Adipose tissue (tissue), 3 donors: ENCODE data around the gene WSB2. TPM values are rescaled to one million over a fixed set of nuclear protein-coding genes. Genes with fewer than 3 reads are reported as not detected.
"Not testable (repeated sequence)": the region's sequence is repeated elsewhere in the genome, so short reads cannot be mapped to it uniquely, and the experiment has no call there.

ENCODE experiments used
- H3K27ac ChIP-seq: one replicate; pipeline ENCODE4 v1.5.1; 2013; ENCODE audit warnings: low read depth, low read length
- WGBS, 3 donors: extraction: QIAGEN DNeasy Blood & Tissue Kit; methylation state at CpG; one replicate each; pipeline ENCODE4 v1.1.7; 2013; 5-methylcytosine and 5-hydroxymethylcytosine counted together
- polyA plus RNA-seq, 3 donors: library from polyadenylated mRNA; stranded (reverse); fragments of 200-250 nt; gene quantifications; one replicate each; pipeline ENCODE4 v1.2.3, GENCODE V29; 2013
- donor health status: healthy with polysubstance abuse.
- donor health status: Bipolar disorder and iron deficiency.
- donor health status: healthy.

Gene WSB2
- polyA plus RNA-seq, 3 donors = 21.1 to 55.7 (median 40.3) TPM

- WGBS, 3 donors = 11 to 35% (median 27%) methylated on average over 9 of the region's 9 CpGs
- no peak overlapping the region for H3K27ac ChIP-seq
Observed at GRCh38 chr12:118015944-118016343, 45.0 kb downstream of the WSB2 start.

- H3K27ac ChIP-seq = no peak overlapping the region
- WGBS, 3 donors = 89 to 95% (median 91%) methylated on average over 2 of the region's 2 CpGs
Observed at GRCh38 chr12:118015306-118015705, 45.7 kb downstream of the WSB2 start.

- no peak overlapping the region for H3K27ac ChIP-seq
- 85 to 94% (median 94%) methylated on average over 3 of the region's 3 CpGs for WGBS, 3 donors
Observed at GRCh38 chr12:118013283-118013682, 47.7 kb downstream of the WSB2 start.

- WGBS, 3 donors = 93 to 96% (median 94%) methylated on average over 3 of the region's 3 CpGs
Observed at GRCh38 chr12:118011961-118012360, 49.0 kb downstream of the WSB2 start.

GRCh38 chr12:118011377-118011776, 49.6 kb downstream of the WSB2 start:
- WGBS, 3 donors = 96 to 98% (median 97%) methylated on average over 3 of the region's 3 CpGs
- H3K27ac ChIP-seq = no peak overlapping the region

More at GRCh38 chr12:118011961-118012360, 49.0 kb downstream of the WSB2 start:
- H3K27ac ChIP-seq = no peak overlapping the region

- WGBS, 3 donors = 96 to 99% (median 98%) methylated on average over 3 of the region's 3 CpGs
- H3K27ac ChIP-seq = no peak overlapping the region
Observed at GRCh38 chr12:118010903-118011302, 50.1 kb downstream of the WSB2 start.

- not testable (repeated sequence) for H3K27ac ChIP-seq
- WGBS, 3 donors = 66 to 68% (median 67%) methylated on average over 2 of the region's 2 CpGs
Observed at GRCh38 chr12:117999806-118000205, 61.2 kb downstream of the WSB2 start.

GRCh38 chr12:117998719-117999118, 62.3 kb downstream of the WSB2 start:
- no peak overlapping the region for H3K27ac ChIP-seq
- 79 to 94% (median 85%) methylated on average over 2 of the region's 2 CpGs for WGBS, 3 donors

GRCh38 chr12:117994551-117995438, 66.2 kb downstream of the WSB2 start:
- WGBS, 3 donors = 76 to 81% (median 79%) methylated on average over 3 of the region's 3 CpGs
- no peak overlapping the region for H3K27ac ChIP-seq

- no peak overlapping the region for H3K27ac ChIP-seq
- WGBS, 3 donors = 69 to 80% (median 75%) methylated on average over 4 of the region's 4 CpGs
Observed at GRCh38 chr12:117986705-117987469, 74.1 kb downstream of the WSB2 start.

- no peak overlapping the region for H3K27ac ChIP-seq
- WGBS, 3 donors = 79 to 87% (median 84%) methylated on average over 2 of the region's 2 CpGs
Observed at GRCh38 chr12:117985182-117985581, 75.8 kb downstream of the WSB2 start.

Other genes with a start within 250 kb of the WSB2 start
- under 1 TPM; under 0.01 to 0.20 (median 0.01) TPM for gene KSR2, start 92.2 kb downstream of the WSB2 start, polyA plus RNA-seq
- 10 to 100 TPM in 1 of 3 donors, 1 to 10 TPM in 2; 5.6 to 14.6 (median 5.8) TPM for gene RFC5, start 44.5 kb downstream of the WSB2 start, polyA plus RNA-seq
- gene VSIG10, start 42.8 kb upstream of the WSB2 start, polyA plus RNA-seq = 10 to 100 TPM; 10.8 to 18.9 (median 18.3) TPM
- gene PEBP1, start 74.9 kb upstream of the WSB2 start, polyA plus RNA-seq = 100 to 1,000 TPM; 143 to 331 (median 288) TPM